WI38 (cell line): ENCODE measurements around the gene KCTD17.

Experiments used
- H3K4me3 ChIP-seq: 2 replicates; pipeline ENCODE4 v1.5.1; 2011; ENCODE audit warnings: low read depth, mild to moderate bottlenecking, control low read depth, low read length
- TF ChIP-seq, protein P1 (sequence below): IDR thresholded peaks from 2 replicates; pipeline ENCODE4 v1.5.1; 2012; ENCODE audit warnings: low read depth, mild to moderate bottlenecking, control low read depth, low read length

Gene KCTD17

DNA sequence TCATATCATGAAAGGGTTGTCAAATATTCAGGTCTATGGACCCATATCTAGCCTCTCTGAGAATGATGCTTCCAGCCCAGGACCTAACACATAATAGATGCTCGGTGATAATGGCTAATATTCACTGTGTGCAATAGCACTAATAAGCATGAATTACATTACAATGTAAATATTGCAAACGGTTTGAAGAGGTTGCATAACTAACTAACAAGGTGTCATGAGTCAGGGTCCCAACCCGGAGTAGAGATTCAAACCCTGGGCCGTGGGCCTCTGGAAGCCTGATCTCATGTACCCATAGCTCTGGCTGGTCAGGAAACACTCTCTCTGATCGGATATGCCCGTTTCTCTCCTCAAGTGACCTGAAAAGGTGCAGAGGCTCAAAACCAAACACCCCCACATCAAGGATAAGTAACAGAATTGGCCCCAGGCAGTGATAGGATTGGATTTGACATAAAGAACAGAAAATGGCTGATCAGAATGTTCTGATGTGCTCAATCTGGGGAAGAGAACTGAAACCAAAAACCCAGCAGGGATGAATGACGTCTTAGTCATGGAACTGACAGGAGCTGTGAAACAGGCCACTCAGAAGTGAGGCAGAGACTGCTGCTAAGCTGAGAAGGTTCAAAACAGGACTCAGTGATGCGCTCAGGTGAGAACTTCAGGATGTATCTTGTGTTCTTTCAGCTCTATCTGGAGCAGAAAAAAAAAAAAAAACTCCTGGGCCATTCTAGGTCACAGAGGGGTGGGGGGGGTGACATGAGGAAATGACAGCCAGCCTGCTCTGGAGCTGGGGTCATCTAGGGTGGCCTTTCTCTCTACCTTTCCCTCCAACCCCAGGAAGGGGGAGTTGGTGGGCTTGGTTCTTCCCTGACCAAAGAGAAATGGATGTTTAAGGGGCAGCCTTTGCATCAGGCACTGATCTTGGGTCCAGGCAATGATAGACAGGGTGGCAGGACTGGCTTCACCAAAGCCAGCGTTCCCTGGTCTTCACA, 6.6 kb upstream of the KCTD17 start:
- TF ChIP-seq, protein P1, sequence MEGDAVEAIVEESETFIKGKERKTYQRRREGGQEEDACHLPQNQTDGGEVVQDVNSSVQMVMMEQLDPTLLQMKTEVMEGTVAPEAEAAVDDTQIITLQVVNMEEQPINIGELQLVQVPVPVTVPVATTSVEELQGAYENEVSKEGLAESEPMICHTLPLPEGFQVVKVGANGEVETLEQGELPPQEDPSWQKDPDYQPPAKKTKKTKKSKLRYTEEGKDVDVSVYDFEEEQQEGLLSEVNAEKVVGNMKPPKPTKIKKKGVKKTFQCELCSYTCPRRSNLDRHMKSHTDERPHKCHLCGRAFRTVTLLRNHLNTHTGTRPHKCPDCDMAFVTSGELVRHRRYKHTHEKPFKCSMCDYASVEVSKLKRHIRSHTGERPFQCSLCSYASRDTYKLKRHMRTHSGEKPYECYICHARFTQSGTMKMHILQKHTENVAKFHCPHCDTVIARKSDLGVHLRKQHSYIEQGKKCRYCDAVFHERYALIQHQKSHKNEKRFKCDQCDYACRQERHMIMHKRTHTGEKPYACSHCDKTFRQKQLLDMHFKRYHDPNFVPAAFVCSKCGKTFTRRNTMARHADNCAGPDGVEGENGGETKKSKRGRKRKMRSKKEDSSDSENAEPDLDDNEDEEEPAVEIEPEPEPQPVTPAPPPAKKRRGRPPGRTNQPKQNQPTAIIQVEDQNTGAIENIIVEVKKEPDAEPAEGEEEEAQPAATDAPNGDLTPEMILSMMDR: no peak
- H3K4me3 ChIP-seq: no peak overlapping the region

DNA sequence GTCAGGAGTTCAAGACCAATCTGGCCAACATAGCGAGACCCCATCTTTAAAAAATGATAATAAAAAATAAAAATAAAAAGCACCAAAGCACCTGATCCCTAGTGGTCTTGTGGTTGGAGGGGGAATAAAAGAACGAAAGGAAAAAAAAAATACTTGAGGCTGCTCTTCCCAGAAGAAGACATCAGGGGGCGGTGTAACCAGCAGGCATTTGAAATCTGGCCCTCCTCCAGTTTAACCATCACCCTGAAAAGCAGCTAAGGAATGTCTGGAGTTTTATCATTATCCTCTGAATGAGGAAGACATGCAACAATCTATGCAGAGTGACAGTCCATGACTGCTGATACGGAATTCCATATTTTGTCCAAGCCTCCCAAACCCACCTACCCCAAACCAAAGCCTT, 5.6 kb upstream of the KCTD17 start:
- TF ChIP-seq, protein P1: peak; percentile 67
- no peak overlapping the region for H3K4me3 ChIP-seq

DNA sequence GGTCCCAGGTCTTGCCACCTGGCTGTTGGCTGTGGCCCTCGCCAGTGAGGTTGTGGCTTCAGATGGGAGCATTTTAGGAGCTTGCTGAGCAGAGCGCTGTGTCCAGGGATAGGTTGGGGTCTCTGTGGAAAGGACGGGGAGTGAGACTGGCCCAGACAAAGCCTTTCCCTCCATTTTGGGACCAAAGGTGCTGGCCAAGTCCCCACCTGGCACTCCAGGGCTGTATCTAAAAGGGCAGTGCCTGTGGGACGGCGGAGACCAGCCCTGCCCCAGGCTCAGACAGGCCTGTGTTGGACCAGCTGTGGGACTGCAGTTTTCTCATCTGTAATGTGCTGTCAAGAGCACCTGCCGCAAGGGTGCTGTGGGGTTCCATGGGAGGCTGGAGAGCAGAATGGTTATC, 5.0 kb upstream of the KCTD17 start:
- H3K4me3 ChIP-seq: no peak overlapping the region
- TF ChIP-seq, protein P1: no peak

DNA sequence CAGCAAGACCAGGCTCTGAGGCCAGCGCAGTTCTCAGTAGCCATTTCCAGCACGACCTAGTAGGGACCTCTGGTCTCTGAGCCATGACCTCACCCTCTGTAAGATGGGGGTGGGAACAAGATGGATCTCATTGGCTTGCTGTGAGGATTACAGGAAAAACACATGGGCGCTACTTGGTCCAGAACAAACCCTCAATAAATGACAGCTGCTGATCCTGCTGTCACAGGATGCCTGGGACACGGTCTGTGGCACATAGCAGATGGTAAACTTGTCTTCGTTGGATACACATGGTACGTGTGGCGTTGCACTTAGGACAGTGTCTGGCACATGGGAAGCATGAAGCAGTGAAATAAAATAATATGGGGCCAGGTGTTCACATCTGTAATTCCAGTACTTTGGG, 4.5 kb upstream of the KCTD17 start:
- TF ChIP-seq, protein P1: no peak
- H3K4me3 ChIP-seq: no peak overlapping the region

DNA sequence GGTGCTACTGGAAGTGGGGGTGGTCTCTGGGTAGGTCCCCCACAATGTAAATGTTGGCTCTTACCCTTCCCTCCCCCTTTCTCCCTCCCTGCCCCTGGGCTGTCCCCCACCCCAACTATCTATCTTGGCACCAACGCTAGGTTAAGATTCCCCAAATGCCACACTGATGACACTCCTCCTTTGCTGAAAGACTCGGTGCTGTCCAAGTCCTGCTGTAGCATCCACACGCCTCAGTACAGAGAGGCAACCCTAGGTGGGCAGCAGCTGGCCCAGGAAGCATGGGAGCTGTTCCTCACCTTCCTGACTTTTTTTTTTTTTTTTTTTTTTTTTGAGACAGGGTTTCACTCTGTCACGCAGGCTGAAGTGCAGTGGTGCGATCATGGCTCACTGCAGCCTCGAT, 3.4 kb upstream of the KCTD17 start:
- TF ChIP-seq, protein P1: no peak
- no peak overlapping the region for H3K4me3 ChIP-seq

DNA sequence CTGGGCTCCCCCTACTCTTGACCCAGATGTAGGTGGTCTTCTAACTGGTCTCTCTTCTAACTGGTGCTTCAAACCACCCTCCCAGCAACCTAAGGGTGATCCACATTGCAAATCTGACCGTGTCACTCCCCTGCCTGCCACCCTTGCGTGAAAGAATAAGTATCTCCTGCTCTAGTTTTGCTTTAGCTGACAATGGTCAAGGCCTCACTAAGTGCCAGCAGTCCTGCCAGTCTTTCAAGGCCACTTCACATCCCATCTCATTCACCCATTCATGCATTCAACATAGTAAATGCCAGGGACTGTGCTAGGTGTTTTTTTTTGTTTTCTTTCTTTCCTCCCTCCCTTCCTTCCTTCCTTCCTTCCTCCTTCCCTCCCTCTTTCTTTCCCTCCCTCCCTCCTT, 2.3 kb upstream of the KCTD17 start:
- no peak overlapping the region for H3K4me3 ChIP-seq
- TF ChIP-seq, protein P1: no peak

DNA sequence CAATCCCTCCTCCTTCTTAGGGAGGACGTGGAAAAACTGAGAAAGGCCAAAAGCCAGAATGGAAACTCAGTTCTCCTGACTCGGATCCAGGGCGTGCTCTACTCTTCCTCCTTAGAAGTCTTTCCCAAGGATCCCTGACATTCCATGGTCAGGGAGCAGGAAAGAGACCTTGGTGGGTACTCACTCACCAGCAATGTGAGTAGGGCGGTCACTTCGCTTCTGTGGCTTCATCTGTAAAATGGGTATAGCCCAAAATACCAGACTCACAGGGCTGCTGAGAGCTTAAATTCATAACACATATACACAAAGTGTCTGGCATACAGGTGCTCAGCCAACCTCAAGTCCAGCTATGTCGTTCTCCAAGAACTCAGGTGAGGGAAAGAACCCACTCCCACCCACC, 629 bp upstream of the KCTD17 start:
- TF ChIP-seq, protein P1: no peak
- H3K4me3 ChIP-seq: no peak overlapping the region
